Endothelial cell of umbilical vein (primary cell): ENCODE measurements around the gene ARMC8. TPM values are rescaled to one million over a fixed set of nuclear protein-coding genes. Genes with fewer than 3 reads are reported as not detected.

Experiments used
- BruUV-seq: library from RNA; stranded (reverse); fragments of 400-500 nt; replicated peaks from 2 replicates; lab custom pipeline; 2021; lab: Mats Ljungman, UMichigan
- CTCF ChIA-PET: fragments of 300-600, 350-600 bp; sonication (Branson Sonifier 250); formaldehyde crosslinking; loops from one replicate; lab custom pipeline; 2021; ENCODE audit warnings: antibody characterized with exemption, inconsistent platforms; lab: Charles Lee
- POLR2A ChIA-PET: fragments of 300-600, 350-600 bp; sonication (Branson Sonifier 250); formaldehyde crosslinking; loops from one replicate; lab custom pipeline; 2021; ENCODE audit warnings: antibody characterized with exemption, inconsistent platforms; lab: Charles Lee
- DNase-seq: peaks from one replicate; pipeline ENCODE4 v3.0.0-alpha.2; 2011; ENCODE audit warnings: low read depth, low spot score
- FAIRE-seq: peaks from 2 replicates; lab custom pipeline; 2011; peaks lifted over from hg19 to GRCh38; lab: Jason Lieb, UNC
- H2AFZ ChIP-seq: 2 replicates; pipeline ENCODE4 v1.6.0; 2012; ENCODE audit warnings: low read depth, low read length, control low read depth, inconsistent platforms
- H3K27ac ChIP-seq: 2 replicates; pipeline ENCODE4 v1.5.1; 2011; ENCODE audit warnings: low read depth, mild to moderate bottlenecking, control low read depth, low read length, moderate library complexity; ENCODE audit not compliant: insufficient read depth
- H3K27me3 ChIP-seq, 2 experiments: 2 replicates each; pipeline versions ENCODE4 v1.6.0 to v1.6.1; 2011; ENCODE audit warnings: low read length in 2 of 2, mixed read lengths in 1 of 2; ENCODE audit not compliant: control insufficient read depth in 2 of 2, insufficient read depth in 2 of 2
- H3K36me3 ChIP-seq, 2 experiments: 2 replicates in 1 of 2; 3 replicates in 1 of 2; pipeline ENCODE4 v1.5.1; 2011; ENCODE audit warnings: low read length in 2 of 2, mild to moderate bottlenecking in 1 of 2, moderate library complexity in 1 of 2; ENCODE audit not compliant: control insufficient read depth in 2 of 2, insufficient read depth in 2 of 2; ENCODE audit errors: extremely low read depth in 1 of 2
- H3K4me1 ChIP-seq: 3 replicates; pipeline ENCODE4 v1.5.1; 2011; ENCODE audit warnings: mild to moderate bottlenecking, low read length; ENCODE audit not compliant: control insufficient read depth, insufficient read depth; ENCODE audit errors: extremely low read depth
- H3K4me2 ChIP-seq: 2 replicates; pipeline ENCODE4 v1.6.1; 2011; ENCODE audit warnings: low read length, control low read depth, mixed read lengths; ENCODE audit not compliant: insufficient read depth
- H3K4me3 ChIP-seq, 3 experiments: fragments of 200-600 bp in 1 of 3; sonication (generic), shearing (Covaris generic) in 1 of 3; replicated peaks in 1 of 3; 2 replicates each; pipeline ENCODE4 v1.5.1; 2011 to 2016; ENCODE audit warnings: control low read depth in 3 of 3, low read length in 3 of 3, mild to moderate bottlenecking in 2 of 3, inconsistent platforms in 1 of 3, low read depth in 1 of 3, moderate library complexity in 1 of 3; ENCODE audit not compliant: insufficient read depth in 1 of 3
- H3K79me2 ChIP-seq: 2 replicates; pipeline ENCODE4 v1.6.0; 2012; ENCODE audit warnings: low read length, inconsistent platforms; ENCODE audit not compliant: control insufficient read depth, insufficient read depth
- H3K9ac ChIP-seq: replicated peaks from 2 replicates; pipeline ENCODE3; 2011; ENCODE audit warnings: low read length, control low read depth; ENCODE audit not compliant: insufficient read depth; ENCODE audit errors: extremely low read depth
- H3K9me1 ChIP-seq: replicated peaks from 3 replicates; pipeline ENCODE4 v1.6.0; 2011; ENCODE audit warnings: mild to moderate bottlenecking, low read length; ENCODE audit not compliant: control insufficient read depth, insufficient read depth; ENCODE audit errors: extremely low read depth
- H3K9me3 ChIP-seq: replicated peaks from 2 replicates; pipeline ENCODE4 v1.5.1; 2012; ENCODE audit warnings: low read length, inconsistent platforms; ENCODE audit not compliant: control insufficient read depth, insufficient read depth
- H4K20me1 ChIP-seq: replicated peaks from 2 replicates; pipeline ENCODE3; 2011; ENCODE audit warnings: mild to moderate bottlenecking, low read length; ENCODE audit not compliant: control insufficient read depth, insufficient read depth; ENCODE audit errors: extremely low read depth
- EZH2 ChIP-seq: IDR thresholded peaks from 2 replicates; pipeline ENCODE4 v1.6.1; 2012; ENCODE audit warnings: borderline replicate concordance, low read depth, mild to moderate bottlenecking, moderate library complexity, low read length, inconsistent platforms; ENCODE audit not compliant: severe bottlenecking
- FOS ChIP-seq: IDR thresholded peaks from 2 replicates; pipeline ENCODE4 v1.6.1; 2011; ENCODE audit warnings: mild to moderate bottlenecking, low read length, moderate library complexity, borderline replicate concordance; ENCODE audit not compliant: insufficient read depth
- GATA2 ChIP-seq: IDR thresholded peaks from 2 replicates; pipeline ENCODE4 v1.7.0; 2011; ENCODE audit warnings: low read depth, mild to moderate bottlenecking, moderate library complexity, mixed read lengths, low read length; ENCODE audit not compliant: insufficient read length, insufficient read depth
- JUN ChIP-seq: IDR thresholded peaks from 2 replicates; pipeline ENCODE4 v1.6.1; 2011; ENCODE audit warnings: borderline replicate concordance, low read depth; ENCODE audit not compliant: insufficient read length, insufficient read depth
- MYC ChIP-seq: IDR thresholded peaks from one replicate; pipeline ENCODE4 v1.6.1; 2011; ENCODE audit warnings: mild to moderate bottlenecking, low read depth, low read length
- POLR2A ChIP-seq: IDR thresholded peaks from 2 replicates; pipeline ENCODE4 v1.6.1; 2012; ENCODE audit warnings: low read depth, mild to moderate bottlenecking, control low read depth, low read length
- POLR2AphosphoS5 ChIP-seq: IDR thresholded peaks from 2 replicates; pipeline ENCODE4 v1.6.1; 2012; ENCODE audit warnings: low read depth, mild to moderate bottlenecking, control low read depth, low read length, moderate library complexity; ENCODE audit not compliant: insufficient read depth
- dilution Hi-C: fragments of 300-500 bp; cut with MboI; formaldehyde crosslinking; loops from one replicate; pipeline ENCODE4 v1.15.0; 2019; ENCODE audit warnings: low sequenced_read_pairs; ENCODE audit not compliant: extremely low pct_ligation_motif_present
- intact Hi-C: fragments of 100-400 bp; cut with micrococcal nuclease; formaldehyde crosslinking; loops from one replicate; pipeline ENCODE4 v1.10.0; 2022
- polyA plus RNA-seq, 4 experiments: library from polyadenylated mRNA; depleted of rRNA in 3 of 4; stranded (reverse) in 3 of 4; unstranded in 1 of 4; fragments of >200 nt; gene quantifications; 2 replicates each; pipeline versions ENCODE4 v1.2.1 to v1.2.3, GENCODE V29; 2011 to 2012; ENCODE audit warnings: missing spikeins in 1 of 4
- total RNA-seq: library from RNA; stranded (reverse); gene quantifications from 2 replicates; pipeline ENCODE4 v1.2.3, GENCODE V29; 2021
- TF ChIP-seq, protein P1 (sequence below), 2 donors: IDR thresholded peaks; 1 replicate in 1 of 2; 2 replicates in 1 of 2; pipeline ENCODE4 v1.5.1; 2011; ENCODE audit warnings: low read length in 2 of 2, mild to moderate bottlenecking in 2 of 2, moderate library complexity in 2 of 2, control low read depth in 1 of 2, inconsistent platforms in 1 of 2, low read depth in 1 of 2; ENCODE audit not compliant: insufficient read depth in 1 of 2; ENCODE audit errors: extremely low read depth in 1 of 2
- TF ChIP-seq, protein P2 (sequence below): IDR thresholded peaks from 2 replicates; pipeline ENCODE4 v1.6.1; 2011; ENCODE audit not compliant: insufficient read depth, insufficient read length

The ARMC8 gene
- total and polyA plus RNA-seq, 2 donors (not counting 3 experiments of a cell fraction or from before 2014, with no cell fraction given): 39.6 to 46.0 TPM

GRCh38 chr3:138326866-138327595 lies 139.9 kb downstream of the ARMC8 start:
- no peak for FAIRE-seq
- dilution Hi-C loops (no loop called here), intact Hi-C loops (no loop called here)
- Histone ChIP-seq H3K4me1 (peaks cover 25% of the 10 kb centered on the region), H3K4me2 (no peak overlapping the region), H3K9me1 (no peaks in the 10 kb centered on the region), H2AFZ (no peak overlapping the region), H3K4me3 (no peak overlapping the region), H3K27me3 (peaks cover 0 to 2% of the 10 kb centered on the region in 2 experiments), H3K79me2 (no peaks in the 10 kb centered on the region), H3K36me3 (no peaks in the 10 kb centered on the region), H3K9ac (no peak overlapping the region), H3K27ac (no peak overlapping the region), H3K9me3 (no peaks in the 10 kb centered on the region), H4K20me1 (no peaks in the 10 kb centered on the region)
- CTCF ChIA-PET: interaction anchor here (2.2 kb wide), 1 partner anchor 23 kb away, joined by 7 read pairs; no protein-coding TSS in a partner anchor
- POLR2A ChIA-PET: no interaction called here
- TF ChIP-seq POLR2A (no peak), GATA2 (no peak), POLR2AphosphoS5 (no peak), JUN (no peak), EZH2 (no peak), MYC (no peak), FOS (no peak)
- TF ChIP-seq, protein P1, sequence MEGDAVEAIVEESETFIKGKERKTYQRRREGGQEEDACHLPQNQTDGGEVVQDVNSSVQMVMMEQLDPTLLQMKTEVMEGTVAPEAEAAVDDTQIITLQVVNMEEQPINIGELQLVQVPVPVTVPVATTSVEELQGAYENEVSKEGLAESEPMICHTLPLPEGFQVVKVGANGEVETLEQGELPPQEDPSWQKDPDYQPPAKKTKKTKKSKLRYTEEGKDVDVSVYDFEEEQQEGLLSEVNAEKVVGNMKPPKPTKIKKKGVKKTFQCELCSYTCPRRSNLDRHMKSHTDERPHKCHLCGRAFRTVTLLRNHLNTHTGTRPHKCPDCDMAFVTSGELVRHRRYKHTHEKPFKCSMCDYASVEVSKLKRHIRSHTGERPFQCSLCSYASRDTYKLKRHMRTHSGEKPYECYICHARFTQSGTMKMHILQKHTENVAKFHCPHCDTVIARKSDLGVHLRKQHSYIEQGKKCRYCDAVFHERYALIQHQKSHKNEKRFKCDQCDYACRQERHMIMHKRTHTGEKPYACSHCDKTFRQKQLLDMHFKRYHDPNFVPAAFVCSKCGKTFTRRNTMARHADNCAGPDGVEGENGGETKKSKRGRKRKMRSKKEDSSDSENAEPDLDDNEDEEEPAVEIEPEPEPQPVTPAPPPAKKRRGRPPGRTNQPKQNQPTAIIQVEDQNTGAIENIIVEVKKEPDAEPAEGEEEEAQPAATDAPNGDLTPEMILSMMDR (IDR thresholded peaks at IDR 0.05; ENCODE audit: extremely low read depth in 1 of 2, insufficient read depth in 1 of 2, low read depth in 1 of 2, low read length in 2 of 2): no peak
- TF ChIP-seq, protein P2, sequence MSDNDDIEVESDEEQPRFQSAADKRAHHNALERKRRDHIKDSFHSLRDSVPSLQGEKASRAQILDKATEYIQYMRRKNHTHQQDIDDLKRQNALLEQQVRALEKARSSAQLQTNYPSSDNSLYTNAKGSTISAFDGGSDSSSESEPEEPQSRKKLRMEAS: no peak
- no peak for DNase-seq
- BruUV-seq: no TSS peak
